ENCODE measurements around the gene SPACA9.

Gene SPACA9

GRCh38 chr9:132873403-132873802 is 5.3 kb upstream of the SPACA9 start:
- in situ Hi-C loops (cut with HindIII; ENCODE audit: low pct_unique_long_range_greater_than_20kb, low sequenced_read_pairs), result no loop called here
- no peak for DNase-seq (ENCODE audit: low read depth in 1 of 2, low spot score in 1 of 2)
- no peak for TF ChIP-seq JUND (IDR thresholded peaks at IDR 0.05; ENCODE audit: low read depth)

- in situ Hi-C loops (cut with HindIII; ENCODE audit: low pct_unique_long_range_greater_than_20kb, low sequenced_read_pairs), result no loop called here
- DNase-seq (ENCODE audit: low read depth in 1 of 2, low spot score in 1 of 2), result no peak
- no peak for TF ChIP-seq JUND (IDR thresholded peaks at IDR 0.05; ENCODE audit: low read depth)
Measured at GRCh38 chr9:132875159-132875558, 3.5 kb upstream of the SPACA9 start.

DNA sequence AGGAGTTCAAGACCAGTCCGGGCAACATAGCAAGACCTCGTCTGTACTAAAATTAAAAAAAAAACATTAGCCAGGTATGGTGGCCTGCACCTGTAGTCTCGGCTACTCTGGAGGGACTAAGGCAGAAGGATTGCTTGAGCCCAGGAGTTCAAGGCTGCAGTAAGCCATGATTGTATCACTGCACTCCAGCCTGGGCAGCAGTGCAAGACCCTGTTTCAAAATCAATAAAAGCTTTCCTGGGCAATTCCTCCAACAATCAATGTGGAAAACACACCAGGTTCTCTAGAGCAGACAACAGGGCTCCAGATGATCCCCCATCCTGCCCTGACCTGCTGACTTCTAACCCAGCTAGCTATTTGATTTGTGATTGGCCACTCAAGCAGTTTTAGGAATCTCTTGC is 1.8 kb upstream of the SPACA9 start:
- no peak for TF ChIP-seq JUND (IDR thresholded peaks at IDR 0.05; ENCODE audit: low read depth)
- in situ Hi-C loops (cut with HindIII; ENCODE audit: low pct_unique_long_range_greater_than_20kb, low sequenced_read_pairs), result no loop called here

GRCh38 chr9:132877458-132877823 is 1.3 kb upstream of the SPACA9 start:
- DNase-seq (ENCODE audit: low read depth in 1 of 2, low spot score in 1 of 2), result no peak

More for the DNA sequence above, 1.8 kb upstream of the SPACA9 start:
- DNase-seq (ENCODE audit: low read depth in 1 of 2, low spot score in 1 of 2), result no peak

GRCh38 chr9:132877824-132878694 is 639 bp upstream of the SPACA9 start, which contains the start of gene AK8:
TSS of gene AK8 (minus strand) at chr9:132878284. CDS start at chr9:132878255, 29 bp downstream.
- TF ChIP-seq JUND (IDR thresholded peaks at IDR 0.05; ENCODE audit: low read depth), result no peak
- DNase-seq (ENCODE audit: low read depth in 1 of 2, low spot score in 1 of 2), result peak; percentile 84 to 92
- in situ Hi-C loops (cut with HindIII; ENCODE audit: low pct_unique_long_range_greater_than_20kb, low sequenced_read_pairs), result no loop called here

More at GRCh38 chr9:132877458-132877823, 1.3 kb upstream of the SPACA9 start:
- in situ Hi-C loops (cut with HindIII; ENCODE audit: low pct_unique_long_range_greater_than_20kb, low sequenced_read_pairs), result no loop called here
- no peak for TF ChIP-seq JUND (IDR thresholded peaks at IDR 0.05; ENCODE audit: low read depth)

DNA sequence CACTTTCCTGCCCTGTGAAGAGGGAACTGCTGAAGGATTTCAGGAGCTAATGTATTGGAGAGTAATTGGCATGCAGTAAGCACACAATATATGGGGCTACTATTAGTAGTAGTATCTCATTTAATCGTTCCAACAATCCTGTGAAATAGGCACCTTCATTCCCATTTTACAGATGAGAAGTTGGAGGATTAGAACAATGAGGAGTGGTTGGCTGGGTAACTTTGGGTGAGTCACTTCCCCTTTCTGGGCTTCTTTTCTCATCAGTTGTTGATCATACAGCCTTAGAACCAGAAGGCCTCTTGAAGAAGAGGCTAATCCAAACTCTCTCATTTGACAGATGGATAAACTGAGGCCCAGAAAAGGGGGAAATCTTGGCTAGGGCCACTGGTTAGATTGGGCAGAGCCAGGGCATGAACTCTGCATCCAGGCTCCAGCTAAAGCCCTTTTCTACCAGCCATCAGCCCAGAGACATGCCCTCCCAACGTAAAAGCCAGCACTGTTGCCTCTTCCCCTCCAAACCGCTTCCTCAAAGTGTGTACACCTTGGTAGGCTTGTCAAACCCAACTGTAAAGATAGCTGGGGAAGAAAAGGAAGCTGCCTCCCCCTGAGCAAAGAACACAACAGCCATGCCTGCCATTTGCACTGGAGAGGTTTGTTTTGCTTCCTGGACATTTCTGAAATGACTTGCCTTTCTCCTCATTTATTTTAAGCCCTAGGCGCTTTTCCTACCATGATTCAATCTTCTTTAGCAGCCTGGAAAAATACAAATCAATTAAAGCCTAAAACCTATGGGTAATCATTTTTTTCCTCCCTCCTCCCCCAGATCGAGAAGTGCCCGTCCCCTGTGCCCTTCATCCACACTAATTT is 992 bp downstream of the SPACA9 start:
- in situ Hi-C loops (cut with HindIII; ENCODE audit: low pct_unique_long_range_greater_than_20kb, low sequenced_read_pairs), result no loop called here
- no peak for TF ChIP-seq JUND (IDR thresholded peaks at IDR 0.05; ENCODE audit: low read depth)
- DNase-seq (ENCODE audit: low read depth in 1 of 2, low spot score in 1 of 2), result no peak

DNA sequence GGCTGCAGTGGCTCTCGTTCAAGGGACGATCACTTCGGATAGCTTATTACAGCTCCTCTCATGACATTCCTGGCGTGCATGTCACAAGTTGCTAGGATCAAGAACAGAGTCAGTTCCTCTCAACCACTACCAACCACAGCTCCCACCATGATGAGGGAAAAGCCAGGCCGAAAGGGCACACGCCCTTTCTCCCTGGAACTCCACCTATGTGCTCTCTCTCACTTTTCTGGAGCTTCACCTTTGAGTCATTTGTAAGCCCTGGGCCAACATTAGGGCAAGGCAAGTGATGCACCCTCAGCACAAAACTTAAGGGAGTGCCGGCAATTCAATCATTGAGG is 1.6 kb downstream of the SPACA9 start:
- no peak for DNase-seq (ENCODE audit: low read depth in 1 of 2, low spot score in 1 of 2)
- no peak for TF ChIP-seq JUND (IDR thresholded peaks at IDR 0.05; ENCODE audit: low read depth)
- in situ Hi-C loops (cut with HindIII; ENCODE audit: low pct_unique_long_range_greater_than_20kb, low sequenced_read_pairs), result no loop called here

DNA sequence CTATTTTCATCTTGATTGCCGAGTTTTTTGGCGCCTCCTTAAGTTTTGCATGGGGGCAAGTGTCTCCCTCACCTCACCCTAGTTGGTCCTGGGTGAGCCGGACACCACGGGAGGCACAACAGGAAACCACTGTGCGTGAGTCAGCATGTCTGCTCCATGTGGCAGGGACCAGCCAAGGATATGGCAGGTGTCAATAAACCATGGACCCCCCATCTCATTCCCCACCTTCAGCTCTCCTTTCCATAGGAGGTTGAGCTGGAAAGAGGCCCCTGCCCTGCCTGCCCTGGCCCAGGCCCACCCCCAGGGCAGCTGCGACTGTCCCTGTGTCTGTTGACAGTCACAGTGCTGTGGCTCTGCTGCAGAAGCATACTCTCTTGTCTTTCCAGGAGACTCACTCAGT is 3.1 kb downstream of the SPACA9 start:
- no peak for DNase-seq (ENCODE audit: low read depth in 1 of 2, low spot score in 1 of 2)
- TF ChIP-seq JUND (IDR thresholded peaks at IDR 0.05; ENCODE audit: low read depth), result no peak
- in situ Hi-C loops (cut with HindIII; ENCODE audit: low pct_unique_long_range_greater_than_20kb, low sequenced_read_pairs), result no loop called here

DNA sequence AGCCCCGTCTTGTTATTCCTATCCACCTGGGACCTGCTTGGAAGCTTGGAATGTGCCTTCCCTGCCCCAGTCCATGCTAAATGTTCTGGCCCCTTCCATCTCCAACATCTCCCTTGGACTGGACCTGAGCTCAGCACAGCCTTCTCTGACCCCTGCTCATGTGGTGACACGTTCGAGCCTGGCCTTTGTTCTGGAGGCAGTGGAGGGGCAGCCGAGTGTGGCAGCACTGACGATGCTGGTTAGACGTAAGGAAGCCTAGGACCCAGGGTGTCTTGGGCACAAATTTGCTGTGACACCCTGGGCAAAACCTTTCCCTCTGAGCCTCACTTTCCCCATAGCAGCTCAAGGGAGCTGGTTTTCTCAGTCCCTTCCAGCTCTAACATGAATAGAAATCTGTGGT is 3.9 kb downstream of the SPACA9 start:
- in situ Hi-C loops (cut with HindIII; ENCODE audit: low pct_unique_long_range_greater_than_20kb, low sequenced_read_pairs), result no loop called here
- no peak for DNase-seq (ENCODE audit: low read depth in 1 of 2, low spot score in 1 of 2)
- TF ChIP-seq JUND (IDR thresholded peaks at IDR 0.05; ENCODE audit: low read depth), result no peak

GRCh38 chr9:132883349-132884294 is 4.9 kb downstream of the SPACA9 start:
- in situ Hi-C loops (cut with HindIII; ENCODE audit: low pct_unique_long_range_greater_than_20kb, low sequenced_read_pairs), result no loop called here
- TF ChIP-seq JUND (IDR thresholded peaks at IDR 0.05; ENCODE audit: low read depth), result no peak
- DNase-seq (ENCODE audit: low read depth in 1 of 2, low spot score in 1 of 2), result no peak

DNA sequence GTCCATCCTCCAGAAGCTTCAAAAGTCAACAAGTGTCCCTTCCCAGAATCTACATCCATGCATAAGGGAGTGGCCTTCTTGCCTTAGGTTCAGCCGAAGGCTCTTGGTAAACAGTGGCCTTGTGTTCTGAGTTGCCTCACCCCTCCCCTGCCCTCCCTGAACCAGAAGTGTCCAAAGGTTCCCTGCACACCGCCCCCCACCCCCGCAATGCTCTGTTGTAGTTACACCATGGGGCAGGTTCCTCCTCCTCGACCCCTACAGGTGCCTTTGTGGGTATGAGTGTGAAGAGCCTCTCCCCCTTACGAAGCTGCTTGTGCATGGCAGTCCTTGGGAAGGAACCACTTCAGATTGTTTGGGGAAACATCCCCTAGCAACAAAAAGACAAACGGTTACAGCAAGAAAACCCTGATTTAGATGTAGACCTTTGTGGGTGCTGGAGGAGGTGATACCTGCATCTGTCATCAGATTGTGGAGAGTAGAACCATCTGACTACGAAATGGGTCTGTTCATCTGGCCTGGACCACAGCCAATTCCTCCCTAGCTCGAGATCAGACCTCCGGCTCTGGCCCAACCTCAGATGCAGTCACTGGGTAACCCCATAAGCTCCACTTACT is 7.1 kb downstream of the SPACA9 start:
- in situ Hi-C loops (cut with HindIII; ENCODE audit: low pct_unique_long_range_greater_than_20kb, low sequenced_read_pairs), result no loop called here
- TF ChIP-seq JUND (IDR thresholded peaks at IDR 0.05; ENCODE audit: low read depth), result no peak
- no peak for DNase-seq (ENCODE audit: low read depth in 1 of 2, low spot score in 1 of 2)

DNA sequence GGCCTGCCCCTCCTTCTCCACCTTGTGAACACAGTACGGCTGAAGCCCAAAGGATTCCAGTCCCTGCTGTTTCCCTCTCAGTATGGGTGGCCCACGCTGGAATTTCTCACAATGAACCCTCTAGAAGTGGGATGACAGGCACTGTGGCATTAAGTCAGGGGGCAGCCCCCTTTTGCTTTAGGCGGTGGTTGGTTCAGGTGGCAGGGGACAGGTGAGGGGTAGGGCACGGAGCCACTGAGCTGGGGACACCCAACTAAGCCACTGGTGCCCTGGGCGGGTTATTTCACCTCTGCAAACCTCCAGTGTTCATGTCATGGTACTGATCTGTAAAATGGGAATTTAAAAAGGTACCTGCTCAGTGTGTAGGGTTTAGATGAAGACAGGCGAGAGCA is 7.6 kb downstream of the SPACA9 start:
- no peak for TF ChIP-seq JUND (IDR thresholded peaks at IDR 0.05; ENCODE audit: low read depth)
- in situ Hi-C loops (cut with HindIII; ENCODE audit: low pct_unique_long_range_greater_than_20kb, low sequenced_read_pairs), result no loop called here
- DNase-seq (ENCODE audit: low read depth in 1 of 2, low spot score in 1 of 2), result no peak
